Measurements from ENCODE around the gene NEXMIF.
"Not testable (repeated sequence)": the region's sequence is repeated elsewhere in the genome, so short reads cannot be mapped to it uniquely, and the experiment has no call there.

Gene NEXMIF

GRCh38 chrX:74774988-74775387 lies 150.3 kb downstream of the NEXMIF start:
- no peak for TF ChIP-seq CTCF (IDR thresholded peaks at IDR 0.05; ENCODE audit: control extremely low read depth, extremely low read depth, low read depth, missing control alignments)
- DNase-seq (ENCODE audit: extremely low spot score): no peak
- CTCF ChIA-PET: interaction anchor here (1.6 kb wide), 1 partner anchor 142 kb away, joined by 3 read pairs; no protein-coding TSS in a partner anchor
- POLR2A ChIA-PET: interaction anchor here (0.6 kb wide), 1 partner anchor 168 kb away, joined by 3 read pairs; no protein-coding TSS in a partner anchor

GRCh38 chrX:74736450-74736849 lies 188.8 kb downstream of the NEXMIF start:
- DNase-seq (ENCODE audit: extremely low spot score): no peak
- no peak for TF ChIP-seq CTCF (IDR thresholded peaks at IDR 0.05; ENCODE audit: control extremely low read depth, extremely low read depth, low read depth, missing control alignments)
- CTCF ChIA-PET: no interaction called here
- POLR2A ChIA-PET: no interaction called here

GRCh38 chrX:74705269-74705668 lies 220.0 kb downstream of the NEXMIF start:
- no peak for DNase-seq (ENCODE audit: extremely low spot score)
- no peak for TF ChIP-seq CTCF (IDR thresholded peaks at IDR 0.05; ENCODE audit: control extremely low read depth, extremely low read depth, low read depth, missing control alignments)
- POLR2A ChIA-PET: no interaction called here
- CTCF ChIA-PET: no interaction called here

- CTCF ChIA-PET; DNase-seq (ENCODE audit: extremely low spot score); POLR2A ChIA-PET: not testable (repeated sequence)
These were observed 223.9 kb downstream of the NEXMIF start for GRCh38 chrX:74701343-74701742.

- ChIA-PET CTCF (no interaction called here), POLR2A (no interaction called here)
- no peak for DNase-seq (ENCODE audit: extremely low spot score)
- TF ChIP-seq CTCF (IDR thresholded peaks at IDR 0.05; ENCODE audit: control extremely low read depth, extremely low read depth, low read depth, missing control alignments): no peak
These were observed 240.8 kb downstream of the NEXMIF start for GRCh38 chrX:74684466-74684865.

Measured in GM10248 (cell line).